NOMO-1 treated with DMSO at 0.1 percent for 48 hours (cell line): ENCODE results near the gene ANK2.

ENCODE experiments used
- DNase-seq: peaks from one replicate; lab custom pipeline; 2025; ENCODE audit not compliant: unreplicated experiment; lab: John Stamatoyannopoulos, UW

ANK2 gene

DNA sequence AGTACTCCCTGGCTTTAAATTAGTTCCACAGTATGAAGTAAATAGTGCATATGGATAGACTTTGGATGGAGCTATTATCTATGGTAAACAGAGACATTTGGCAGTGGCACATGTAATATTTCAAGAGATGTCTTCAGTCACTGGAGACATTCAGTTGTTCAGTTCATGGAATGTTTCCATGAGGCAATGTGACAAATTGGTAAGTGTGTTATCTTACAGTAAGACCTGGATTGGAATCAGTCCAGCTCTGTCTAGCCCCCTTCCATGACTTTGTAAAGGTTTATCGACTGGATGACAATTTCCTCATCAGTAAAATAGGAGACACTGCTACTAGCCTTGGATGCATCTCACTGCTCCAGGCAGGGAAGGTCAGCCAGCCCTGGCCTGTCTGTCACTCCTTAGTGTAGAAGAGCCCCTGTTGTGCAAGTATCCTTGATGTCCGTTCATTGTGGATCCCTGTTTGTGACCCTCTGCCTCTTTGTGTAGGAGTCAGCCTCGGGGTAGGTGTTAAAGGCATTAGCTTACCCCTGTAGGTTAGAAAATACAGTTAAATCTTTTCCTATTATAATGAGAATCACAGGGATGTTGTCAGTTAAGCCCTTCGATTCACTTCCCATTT lies 335.9 kb downstream of the ANK2 start:
- no peak for DNase-seq

DNA sequence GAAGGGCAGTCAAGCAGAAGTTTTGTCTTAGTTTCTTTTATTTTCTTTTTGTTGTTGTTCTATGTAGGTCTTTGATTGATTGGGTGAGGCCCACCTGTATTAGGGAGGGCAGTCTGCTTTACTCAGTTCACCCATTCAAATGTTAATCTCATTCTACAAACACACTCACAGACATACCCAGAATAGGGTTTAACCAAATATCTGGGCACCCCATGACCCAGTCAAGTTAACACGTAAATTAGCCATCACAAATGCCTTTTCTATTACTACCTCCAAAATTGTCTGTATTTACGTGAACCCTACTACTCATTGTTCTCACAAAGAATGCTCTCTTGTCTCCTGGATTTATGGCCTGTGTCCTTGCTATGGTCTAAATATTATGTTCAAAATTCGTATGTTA lies 339.7 kb downstream of the ANK2 start:
- no peak for DNase-seq

DNA sequence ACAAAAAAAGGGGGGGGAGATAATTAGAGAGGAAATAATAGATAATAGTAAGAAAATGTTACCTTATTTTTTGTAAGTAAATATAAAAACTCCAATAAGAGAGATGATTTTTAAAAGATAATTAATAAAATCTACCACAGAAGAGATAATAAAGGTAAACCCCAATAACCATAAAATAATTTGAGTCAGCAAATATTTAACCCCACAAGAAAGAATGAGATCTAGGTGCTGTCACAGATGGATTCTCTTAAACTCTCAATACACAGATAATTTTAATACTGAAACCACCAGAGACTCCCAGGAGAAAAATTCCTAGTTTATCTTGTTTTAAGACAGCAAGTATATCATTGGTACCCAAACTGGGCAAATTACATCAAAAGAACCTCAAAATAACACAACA lies 341.4 kb downstream of the ANK2 start:
- DNase-seq = no peak

DNA sequence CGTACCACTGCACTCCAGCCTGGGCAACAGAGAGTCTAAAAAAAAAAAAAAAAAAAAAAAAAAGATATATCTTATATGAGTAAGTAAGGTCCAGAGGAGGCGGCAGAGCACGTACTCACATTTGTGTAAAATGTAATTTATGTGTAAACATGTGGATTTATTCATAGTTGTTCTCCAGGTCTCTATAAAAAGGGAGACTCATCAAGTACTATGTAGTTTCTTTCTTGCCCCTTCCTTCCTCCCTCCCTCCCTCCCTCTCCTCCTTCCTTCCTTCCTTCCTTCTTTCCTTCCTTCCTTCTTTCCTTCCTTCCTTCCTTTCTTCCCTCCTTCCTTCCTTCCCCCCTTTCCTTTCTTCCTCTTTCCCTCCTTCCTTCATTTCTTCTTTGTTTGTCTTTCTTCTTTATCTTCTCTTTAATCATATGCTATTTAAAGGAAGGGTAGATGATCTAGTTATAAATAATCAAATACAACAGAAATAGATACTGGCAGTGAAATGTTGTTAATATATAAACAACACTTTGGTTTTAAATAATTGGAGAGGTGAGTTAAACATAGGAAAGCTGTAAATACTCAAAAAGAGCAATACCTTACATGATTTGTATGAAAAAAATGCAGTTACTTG lies 344.8 kb downstream of the ANK2 start:
- no peak for DNase-seq

DNA sequence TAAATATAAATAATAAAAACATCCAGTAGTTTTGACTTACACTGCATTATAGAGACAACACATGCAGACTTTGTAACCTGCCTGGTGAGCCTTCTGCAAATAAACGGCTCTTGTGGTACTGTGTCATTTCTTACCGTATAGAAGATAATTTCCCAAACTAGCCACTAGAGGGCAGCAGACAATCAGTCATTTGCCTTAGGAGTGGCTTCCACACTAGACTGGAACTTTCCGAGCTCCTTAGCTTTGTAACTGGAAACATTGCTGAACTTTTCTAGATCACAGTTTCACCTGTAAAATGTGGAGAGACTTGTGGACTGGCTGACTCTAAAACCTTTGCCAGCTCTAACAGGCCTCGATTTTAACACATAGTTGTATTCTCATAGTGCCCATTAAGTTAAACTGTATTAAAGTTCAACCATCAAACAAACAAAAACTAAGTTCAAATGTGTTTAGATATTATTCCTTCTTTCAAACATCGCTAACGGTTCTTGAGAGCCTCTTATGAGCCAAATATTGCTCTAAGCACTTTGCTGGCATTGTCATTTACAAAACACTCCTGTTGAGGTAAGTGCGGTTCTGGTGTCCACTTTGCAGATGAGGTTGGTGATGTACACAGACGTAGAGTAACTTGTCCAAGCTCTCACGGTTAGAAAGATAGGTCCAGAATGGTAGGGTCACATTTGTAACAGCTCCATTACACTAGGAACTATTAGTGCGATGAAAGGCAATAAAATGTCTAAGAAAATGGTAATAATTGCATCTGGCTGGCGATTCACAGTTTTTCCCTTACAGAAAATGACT lies 345.5 kb downstream of the ANK2 start:
- DNase-seq = peak; percentile 80

DNA sequence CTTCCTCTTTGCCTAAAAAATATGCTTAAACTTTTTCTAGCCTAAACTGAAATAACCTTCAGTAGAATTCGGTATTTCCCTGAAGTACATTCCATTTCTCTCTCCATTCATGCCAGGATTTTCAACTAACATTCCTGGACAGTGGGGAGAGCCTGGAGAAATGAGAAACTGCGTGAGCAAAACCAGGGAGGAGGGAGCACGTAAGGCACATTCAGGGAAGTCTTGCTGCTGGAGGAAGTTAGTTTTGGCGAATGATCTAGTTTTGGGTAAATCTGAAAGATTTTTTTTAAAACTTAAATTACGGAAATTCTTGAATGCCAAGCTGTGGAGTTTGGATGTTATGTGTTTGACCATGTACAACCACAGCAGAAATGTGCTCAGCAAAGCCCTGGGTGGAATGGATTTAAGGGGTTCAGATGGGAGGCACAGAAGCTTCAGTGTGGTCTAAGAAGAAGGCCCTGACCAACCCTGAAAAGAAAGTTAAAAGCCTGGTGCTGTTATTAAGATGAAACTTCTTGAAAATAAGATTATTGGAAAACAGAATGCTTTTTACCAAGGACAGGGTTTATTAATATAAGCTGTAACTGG lies 347.8 kb downstream of the ANK2 start:
- no peak for DNase-seq

DNA sequence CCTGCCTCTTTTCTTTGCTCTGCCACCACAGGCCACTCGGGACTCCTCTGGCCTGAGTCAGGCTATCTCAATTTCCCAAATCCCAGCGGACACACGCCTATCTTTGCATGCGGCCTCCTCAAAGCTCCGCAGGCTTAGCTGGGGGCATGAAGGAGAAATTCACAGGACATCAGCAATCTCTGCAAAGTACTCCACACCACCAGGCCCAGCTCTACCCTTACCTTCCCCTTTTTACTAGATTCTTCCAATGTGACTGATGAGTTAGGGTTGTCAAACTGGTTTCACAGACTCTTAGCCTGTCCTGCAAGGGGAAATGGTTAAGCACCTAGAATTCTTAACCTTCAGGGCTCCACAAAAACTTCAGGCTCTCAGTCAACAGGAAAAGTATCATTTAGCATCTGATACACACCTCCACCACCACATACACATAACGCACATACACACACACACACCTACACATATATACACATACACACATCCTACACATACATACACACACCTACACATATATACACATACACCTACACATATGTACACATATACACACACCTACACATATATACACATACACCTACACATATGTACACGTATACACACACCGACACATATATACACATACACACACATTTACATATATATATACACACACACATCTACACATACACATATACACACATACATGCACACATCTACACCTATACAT lies 349.1 kb downstream of the ANK2 start:
- no peak for DNase-seq

DNA sequence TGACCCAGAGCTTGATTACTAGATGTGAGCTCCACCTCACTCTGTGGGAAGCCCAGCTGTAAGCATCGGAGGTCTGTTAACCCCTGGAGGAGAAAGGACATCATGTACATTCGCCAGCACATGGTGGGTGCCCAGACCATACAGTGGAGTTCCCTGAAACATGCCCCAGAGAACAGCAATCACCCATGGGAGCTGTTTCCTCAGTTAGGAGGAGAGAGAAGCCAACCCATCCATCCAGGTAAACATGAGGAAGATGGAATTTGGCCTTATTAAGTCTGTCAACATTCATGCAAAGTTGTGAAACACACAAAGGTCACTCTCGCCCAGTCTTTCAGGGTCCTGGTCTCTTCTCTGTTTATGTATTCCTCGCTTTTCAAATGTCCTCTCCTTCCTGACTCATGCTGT lies 354.7 kb downstream of the ANK2 start:
- no peak for DNase-seq

DNA sequence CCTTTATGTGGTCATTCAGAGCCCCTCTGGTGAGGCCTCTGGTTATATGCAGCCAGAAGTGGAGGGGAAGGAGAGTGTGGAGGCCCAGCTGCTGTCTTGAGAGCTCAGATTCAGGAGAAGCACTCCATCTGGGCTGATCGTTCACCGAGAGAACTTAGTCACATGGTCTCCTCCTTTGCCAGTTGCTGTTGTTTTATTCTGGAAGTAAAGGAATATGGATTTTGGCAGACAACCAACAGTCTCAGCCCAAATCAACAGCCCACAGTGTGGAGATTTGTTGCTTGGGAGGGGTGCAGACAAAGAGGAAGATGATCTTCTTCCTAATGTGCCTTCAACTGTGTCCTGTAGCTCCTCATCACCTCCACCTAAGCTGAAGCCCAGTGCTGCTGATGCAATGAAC lies 355.4 kb downstream of the ANK2 start:
- no peak for DNase-seq

DNA sequence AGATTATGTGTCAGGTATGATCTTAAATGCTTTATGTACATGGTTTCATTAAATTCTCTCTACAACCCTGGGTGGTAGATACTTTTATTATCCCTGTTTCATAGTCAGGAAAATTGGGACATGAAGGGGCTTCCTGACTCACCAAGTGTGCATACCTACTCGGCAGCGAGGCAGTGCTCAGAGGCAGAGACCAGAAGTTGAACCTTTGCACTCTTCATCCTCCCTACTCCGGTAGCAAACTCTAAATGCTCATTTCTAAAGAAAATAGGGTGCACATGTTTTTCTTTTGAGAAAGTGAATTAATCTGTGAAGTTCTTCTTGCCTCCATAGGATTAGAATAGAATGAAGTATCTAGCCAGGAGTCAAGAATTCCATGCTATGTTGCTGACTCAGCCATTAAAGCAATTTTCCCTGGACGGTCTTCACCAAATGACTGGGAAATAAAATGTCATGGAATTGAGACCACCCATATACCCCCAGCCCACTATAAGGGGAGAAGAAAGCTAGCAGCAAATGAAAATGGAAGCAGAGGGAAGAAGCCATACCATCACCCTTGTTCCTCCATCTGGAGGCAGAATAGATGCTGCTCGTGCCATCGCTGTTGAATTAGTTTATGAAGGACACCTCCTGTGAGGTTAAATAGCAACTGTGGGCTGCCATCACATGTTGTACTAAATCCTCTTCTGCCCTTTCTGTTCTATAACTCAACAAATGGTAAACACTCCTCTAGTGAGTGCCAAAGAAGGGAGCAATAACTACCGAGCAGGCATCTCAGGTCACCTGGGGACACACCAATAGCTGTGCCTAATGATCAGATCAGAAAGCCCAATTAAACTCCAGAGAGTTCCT lies 356.6 kb downstream of the ANK2 start:
- no peak for DNase-seq

DNA sequence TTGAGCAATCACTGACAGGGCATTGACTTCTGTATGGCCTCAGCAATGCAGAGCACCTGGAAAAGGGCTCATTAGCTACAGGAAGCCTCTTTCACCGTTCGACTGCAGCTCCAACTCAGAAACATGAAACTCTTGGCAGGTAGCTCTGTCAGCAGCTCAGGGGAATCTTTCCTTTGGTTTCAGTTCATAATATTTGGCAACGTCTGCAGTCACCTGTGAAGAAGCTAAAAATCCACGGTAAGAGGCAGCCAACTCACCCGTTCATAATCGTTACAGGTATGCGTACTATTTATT lies 357.2 kb downstream of the ANK2 start:
- DNase-seq = no peak

DNA sequence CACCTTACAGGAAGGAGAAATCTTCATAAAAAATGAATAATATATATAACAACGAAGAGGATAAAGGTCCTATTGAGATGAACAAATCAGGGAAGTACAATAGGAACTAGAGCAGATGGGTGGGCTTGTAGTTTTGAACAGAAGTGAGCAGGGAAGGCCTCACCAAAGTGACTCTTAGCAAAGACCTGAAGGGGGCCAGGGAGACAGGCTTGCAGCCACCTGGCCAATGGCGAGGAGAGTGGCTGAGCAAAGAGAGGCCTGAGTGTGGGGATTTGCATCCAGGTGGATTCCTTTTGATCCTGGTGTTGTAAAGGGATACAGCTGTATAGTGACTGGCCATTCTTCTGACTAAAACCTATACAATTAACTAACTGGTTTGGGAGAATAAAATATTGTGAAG lies 358.0 kb downstream of the ANK2 start:
- DNase-seq = no peak

DNA sequence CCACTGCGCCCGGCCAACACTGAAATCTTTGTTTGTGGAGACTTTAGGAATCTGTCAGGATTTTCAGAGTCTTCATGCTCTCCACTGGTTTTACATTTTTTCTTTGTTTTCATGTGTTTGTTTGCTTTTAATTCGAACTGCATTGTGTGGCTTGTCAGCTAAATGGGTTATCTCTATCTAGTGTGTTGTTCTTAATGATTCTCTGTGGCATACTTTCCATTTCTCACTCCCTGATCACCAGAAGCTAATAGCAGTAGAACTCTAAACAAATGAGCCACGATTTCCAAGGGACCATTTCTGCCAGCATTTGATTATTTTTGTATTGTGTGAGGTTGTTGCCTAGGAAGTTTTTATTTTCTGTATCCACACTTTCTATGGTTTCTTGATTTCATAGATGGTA lies 359.7 kb downstream of the ANK2 start:
- no peak for DNase-seq

DNA sequence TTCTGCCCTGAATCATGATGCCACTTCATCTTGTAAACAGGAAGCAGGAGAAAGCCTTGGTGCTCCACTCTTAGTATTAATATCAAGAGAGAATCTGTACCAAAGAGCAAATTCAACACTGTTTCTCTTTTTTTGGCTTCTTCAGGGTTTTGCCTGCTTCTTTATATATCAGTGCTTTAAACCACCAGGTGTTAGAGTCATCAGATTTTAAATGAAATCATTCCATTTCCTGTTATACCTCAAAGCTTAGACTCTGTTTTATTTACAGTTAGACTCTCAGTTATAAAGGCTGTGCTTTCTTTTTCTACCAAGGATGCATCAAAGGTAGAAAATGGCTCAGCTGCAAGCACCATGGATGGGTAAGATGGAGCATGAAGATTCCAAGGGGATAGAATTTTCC lies 361.2 kb downstream of the ANK2 start:
- no peak for DNase-seq

DNA sequence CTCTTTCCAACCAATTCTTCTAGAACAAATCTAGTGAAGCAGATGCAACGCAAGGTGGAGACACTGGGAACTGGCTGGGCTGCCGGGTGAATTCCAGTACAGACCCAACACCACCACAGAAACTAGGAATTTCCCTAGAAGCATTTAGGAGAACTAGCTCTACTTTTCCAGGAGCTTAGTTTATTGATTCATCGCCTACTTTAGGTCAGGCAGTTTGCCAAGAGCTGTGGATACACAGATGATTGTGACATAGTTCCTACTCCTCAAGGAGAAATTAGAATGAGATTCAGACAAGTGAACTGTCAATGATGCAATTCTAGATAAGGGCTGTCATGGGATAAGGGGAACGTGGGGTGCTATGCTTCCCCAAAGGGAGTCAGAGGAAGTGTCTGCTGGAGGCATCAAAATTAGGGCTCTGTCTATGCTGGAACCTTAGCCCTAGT lies 362.1 kb downstream of the ANK2 start:
- no peak for DNase-seq

DNA sequence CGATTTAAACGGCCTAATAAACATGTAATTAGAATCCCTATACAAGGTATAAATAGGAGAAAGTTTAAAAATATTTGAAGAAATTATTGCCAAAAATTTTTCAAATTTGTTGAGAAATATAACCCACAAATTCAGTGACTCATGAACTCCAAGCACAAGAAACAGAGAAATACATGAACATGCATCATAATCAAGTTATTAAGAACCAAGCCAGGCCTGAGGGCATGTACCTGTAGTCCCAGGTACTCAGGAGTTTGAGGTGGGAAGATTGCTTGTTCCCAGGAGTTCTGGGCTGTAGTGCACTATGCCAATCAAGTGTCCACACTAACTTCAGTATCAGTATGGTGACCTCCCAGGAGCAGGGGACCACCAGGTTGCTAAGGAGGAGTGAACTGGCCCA lies 370.2 kb downstream of the ANK2 start:
- DNase-seq = no peak

DNA sequence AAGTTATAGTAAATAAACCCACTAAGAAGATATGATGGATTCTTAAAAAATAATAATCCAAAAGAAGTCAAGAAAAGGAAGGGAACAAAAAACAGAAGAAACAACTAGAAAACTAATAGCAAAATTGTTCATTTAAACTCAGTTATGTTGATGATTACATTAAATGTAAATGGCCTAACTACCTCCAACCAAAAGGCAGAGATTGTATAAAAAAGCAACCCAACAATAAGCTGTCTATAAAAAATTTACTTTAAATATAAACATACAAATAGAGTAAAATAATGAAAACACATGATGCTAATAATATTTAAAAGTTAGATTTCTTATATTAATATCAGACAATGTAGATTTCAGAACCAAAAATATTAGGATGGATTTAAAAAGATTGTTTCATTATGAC lies 371.5 kb downstream of the ANK2 start:
- DNase-seq = no peak

DNA sequence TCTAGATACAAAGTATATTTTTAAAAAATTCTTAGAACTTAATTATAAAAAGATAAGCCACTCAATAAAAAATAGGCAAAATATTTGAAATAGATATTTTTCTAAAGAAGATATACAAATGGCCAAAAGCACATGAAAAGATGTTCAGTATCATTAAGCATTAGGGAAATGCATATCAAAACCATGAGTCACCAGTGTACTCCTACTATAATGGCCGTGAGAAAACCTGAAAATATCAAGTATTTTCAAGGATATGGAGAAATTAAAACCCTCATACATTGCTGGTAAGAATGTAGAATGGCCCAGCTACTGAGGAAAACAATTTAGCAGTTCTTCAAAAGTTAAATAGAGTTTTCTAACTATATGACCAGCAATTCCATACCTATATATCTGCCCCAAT lies 374.2 kb downstream of the ANK2 start:
- DNase-seq = no peak

DNA sequence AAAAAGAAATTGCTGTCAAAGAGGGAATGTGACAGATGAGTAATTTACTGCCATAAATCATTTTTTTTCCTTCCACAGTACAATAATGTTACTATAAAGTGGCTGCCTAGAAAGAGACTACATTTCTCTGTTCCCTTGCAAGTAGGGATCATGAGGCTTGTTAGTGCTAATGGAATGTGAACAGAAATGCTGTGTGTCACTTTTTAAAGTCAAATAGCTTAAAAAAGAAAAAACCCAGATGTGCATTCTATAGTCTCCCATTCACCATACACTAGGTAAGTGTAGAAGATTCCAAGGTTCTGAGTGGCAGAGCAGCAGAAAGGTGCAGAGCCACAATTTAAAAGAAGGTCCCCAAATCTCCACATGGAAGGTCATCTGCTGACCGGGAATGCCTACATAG lies 383.7 kb downstream of the ANK2 start:
- no peak for DNase-seq
